ENCODE data around the gene SORBS1.

- TF ChIP-seq CTCF (IDR thresholded peaks at IDR 0.05) (no peak), POLR2A (IDR thresholded peaks at IDR 0.05) (no peak)
Observed at GRCh38 chr10:95606922-95607321, 45.8 kb upstream of the SORBS1 start.
